ENCODE results near the gene USP49.

- peak in 1 of 6 experiments; percentile 18 for TF ChIP-seq CTCF (IDR thresholded peaks at IDR 0.05)
- no peak for TF ChIP-seq EP300 (IDR thresholded peaks at IDR 0.05)
Observed at GRCh38 chr6:41940759-41941279, 45.6 kb upstream of the USP49 start.
